Neutrophil (primary cell): ENCODE measurements around the gene REG4.

ENCODE experiments used
- H3K27ac ChIP-seq: fragments of 200-600 bp; sonication (generic); 2 replicates; pipeline ENCODE4 v1.5.1; 2016; ENCODE audit warnings: mild to moderate bottlenecking, moderate library complexity
- H3K27me3 ChIP-seq: fragments of 200-600 bp; sonication (generic); 2 replicates; pipeline ENCODE4 v1.6.0; 2016; ENCODE audit warnings: mild to moderate bottlenecking
- H3K36me3 ChIP-seq: fragments of 200-600 bp; sonication (generic); 2 replicates; pipeline ENCODE4 v1.5.1; 2017
- H3K4me1 ChIP-seq, 2 experiments: fragments of 200-600 bp in 1 of 2; sonication (generic) in 1 of 2; 1 replicate in 1 of 2; 2 replicates in 1 of 2; pipeline versions ENCODE4 v1.5.1 to v1.6.1; 2013 to 2016; ENCODE audit warnings: low read depth in 1 of 2, low read length in 1 of 2, mild to moderate bottlenecking in 1 of 2, moderate library complexity in 1 of 2; ENCODE audit not compliant: control insufficient read depth in 1 of 2, insufficient read depth in 1 of 2
- H3K4me3 ChIP-seq, 2 experiments: fragments of 200-600 bp in 1 of 2; sonication (generic) in 1 of 2; 1 replicate in 1 of 2; 2 replicates in 1 of 2; pipeline ENCODE4 v1.5.1; 2013 to 2016; ENCODE audit warnings: low read depth in 1 of 2, low read length in 1 of 2, mild to moderate bottlenecking in 1 of 2, moderate library complexity in 1 of 2
- H3K9me3 ChIP-seq: fragments of 200-600 bp; sonication (generic); 2 replicates; pipeline ENCODE4 v1.5.1; 2016
- TF ChIP-seq, protein P1 (sequence below): fragments of 200-600 bp; sonication (generic); IDR thresholded peaks from 2 replicates; pipeline ENCODE4 v1.5.1; 2016; ENCODE audit warnings: antibody characterized with exemption

The REG4 gene

DNA sequence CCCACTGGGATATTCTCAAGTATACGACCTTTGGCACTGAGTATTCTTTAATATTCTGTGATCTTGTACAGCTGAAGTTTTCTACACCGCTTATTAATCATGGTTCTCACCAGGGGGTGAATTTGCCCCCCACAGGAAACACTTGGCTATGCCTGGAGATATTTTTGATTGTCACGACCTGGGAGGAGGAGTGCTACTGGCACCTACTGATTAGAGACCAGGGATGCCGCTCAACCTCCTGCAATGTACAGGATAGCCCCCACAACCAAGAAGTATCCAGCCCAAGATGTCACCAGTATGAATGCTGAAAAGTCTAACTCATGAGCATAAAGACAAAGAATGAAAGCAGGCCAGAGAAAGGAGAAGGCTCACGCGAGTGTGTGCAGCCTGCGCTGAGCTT, 13.7 kb downstream of the REG4 start:
- H3K4me3 ChIP-seq: no peak overlapping the region
- no peaks in the 10 kb centered on the region for H3K4me1 ChIP-seq
- no peaks in the 10 kb centered on the region for H3K9me3 ChIP-seq
- H3K27me3 ChIP-seq: no peaks in the 10 kb centered on the region
- TF ChIP-seq, protein P1, sequence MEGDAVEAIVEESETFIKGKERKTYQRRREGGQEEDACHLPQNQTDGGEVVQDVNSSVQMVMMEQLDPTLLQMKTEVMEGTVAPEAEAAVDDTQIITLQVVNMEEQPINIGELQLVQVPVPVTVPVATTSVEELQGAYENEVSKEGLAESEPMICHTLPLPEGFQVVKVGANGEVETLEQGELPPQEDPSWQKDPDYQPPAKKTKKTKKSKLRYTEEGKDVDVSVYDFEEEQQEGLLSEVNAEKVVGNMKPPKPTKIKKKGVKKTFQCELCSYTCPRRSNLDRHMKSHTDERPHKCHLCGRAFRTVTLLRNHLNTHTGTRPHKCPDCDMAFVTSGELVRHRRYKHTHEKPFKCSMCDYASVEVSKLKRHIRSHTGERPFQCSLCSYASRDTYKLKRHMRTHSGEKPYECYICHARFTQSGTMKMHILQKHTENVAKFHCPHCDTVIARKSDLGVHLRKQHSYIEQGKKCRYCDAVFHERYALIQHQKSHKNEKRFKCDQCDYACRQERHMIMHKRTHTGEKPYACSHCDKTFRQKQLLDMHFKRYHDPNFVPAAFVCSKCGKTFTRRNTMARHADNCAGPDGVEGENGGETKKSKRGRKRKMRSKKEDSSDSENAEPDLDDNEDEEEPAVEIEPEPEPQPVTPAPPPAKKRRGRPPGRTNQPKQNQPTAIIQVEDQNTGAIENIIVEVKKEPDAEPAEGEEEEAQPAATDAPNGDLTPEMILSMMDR: no peak
- no peak overlapping the region for H3K27ac ChIP-seq
- no peaks in the 10 kb centered on the region for H3K36me3 ChIP-seq

DNA sequence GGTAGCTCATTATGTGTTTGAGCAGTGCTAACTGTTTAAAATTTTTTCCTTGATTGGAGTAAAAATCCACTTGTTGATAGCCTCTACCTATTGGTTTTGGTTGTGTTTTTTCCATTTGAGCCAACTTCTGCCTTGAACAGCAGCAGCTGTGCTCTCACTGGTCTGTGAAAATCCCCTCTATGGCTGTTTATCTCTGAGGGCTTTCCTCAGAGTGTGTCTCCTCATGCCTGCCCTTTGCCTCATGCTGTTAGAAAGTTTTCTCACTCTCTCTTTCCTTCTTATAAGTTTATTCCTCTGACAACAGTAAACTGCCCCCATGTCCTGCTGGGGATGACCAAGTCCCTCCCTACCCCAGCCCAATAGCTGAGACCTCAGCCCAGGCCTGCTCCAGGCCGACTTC, 14.1 kb downstream of the REG4 start:
- Histone ChIP-seq H3K36me3 (no peaks in the 10 kb centered on the region), H3K4me3 (no peak overlapping the region)
- TF ChIP-seq, protein P1: no peak

DNA sequence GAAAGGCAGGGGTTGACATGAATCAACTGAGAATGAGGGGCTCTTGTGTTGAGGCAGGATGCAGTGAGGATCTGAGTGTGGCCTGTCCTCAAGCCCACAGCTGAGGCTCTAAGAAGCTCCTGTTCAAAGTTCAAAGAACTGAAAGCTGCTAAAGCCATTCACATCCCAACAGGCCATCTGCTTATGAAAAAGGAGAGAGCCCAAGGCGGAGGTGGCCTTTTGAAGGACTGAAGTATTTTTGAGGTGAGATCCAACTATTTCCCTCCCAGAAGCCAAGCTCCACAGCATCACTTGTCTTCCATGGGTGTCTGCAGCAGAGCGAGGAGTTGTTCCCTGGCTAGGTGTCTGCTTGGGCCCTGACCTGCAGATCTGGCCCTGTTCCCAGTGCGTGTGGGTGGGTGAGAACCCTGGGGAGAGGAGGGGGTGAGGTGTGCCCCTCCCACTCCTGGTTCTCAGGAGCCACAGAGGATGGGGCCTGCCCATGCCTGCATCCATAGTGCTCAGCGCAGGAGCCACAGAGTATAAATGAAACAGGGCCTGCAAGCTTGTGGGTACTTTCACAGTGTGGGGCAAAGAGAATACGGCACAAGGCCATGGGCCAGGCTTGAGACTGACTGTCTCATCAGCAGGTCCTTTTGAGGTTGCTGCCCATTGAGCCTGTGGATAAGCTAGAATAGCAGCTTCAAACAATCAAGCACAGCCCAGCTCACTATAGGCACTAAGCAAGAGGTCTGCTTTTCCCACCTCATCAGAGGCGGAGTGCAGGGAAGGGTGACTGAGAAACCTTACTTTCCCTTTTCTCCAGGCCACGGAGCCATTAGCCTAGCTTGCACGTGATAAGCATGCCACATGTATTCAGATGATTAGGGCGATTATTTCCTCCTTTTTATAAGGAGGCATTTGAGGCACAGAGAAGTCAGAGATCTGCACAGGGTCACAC, 15.7 kb downstream of the REG4 start:
- Histone ChIP-seq H3K36me3 (no peaks in the 10 kb centered on the region), H3K9me3 (no peaks in the 10 kb centered on the region), H3K27me3 (no peaks in the 10 kb centered on the region), H3K27ac (no peak overlapping the region), H3K4me3 (no peak overlapping the region), H3K4me1 (no peaks in the 10 kb centered on the region)
- TF ChIP-seq, protein P1: no peak

More for the DNA sequence above, 14.1 kb downstream of the REG4 start:
- Histone ChIP-seq H3K4me1 (no peaks in the 10 kb centered on the region), H3K27me3 (no peaks in the 10 kb centered on the region), H3K9me3 (no peaks in the 10 kb centered on the region), H3K27ac (no peak overlapping the region)

DNA sequence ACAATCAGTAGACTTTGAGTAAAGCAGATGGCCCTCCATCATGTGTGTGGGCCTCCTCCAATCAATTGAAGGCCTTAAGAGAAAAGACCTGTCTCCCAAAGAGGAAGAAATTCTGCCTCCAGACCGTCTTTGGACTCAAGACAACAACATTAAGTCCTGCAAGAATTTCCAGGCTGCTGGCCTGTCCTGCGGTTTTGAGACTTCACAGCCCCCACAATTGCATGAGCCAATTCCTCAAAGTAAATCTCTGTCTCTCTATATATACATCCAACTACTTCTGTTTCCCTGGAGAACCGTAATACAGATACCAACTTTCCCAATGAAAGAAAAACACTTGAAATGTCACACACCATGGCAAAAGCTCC, 16.4 kb downstream of the REG4 start:
- Histone ChIP-seq H3K27ac (no peak overlapping the region), H3K27me3 (no peaks in the 10 kb centered on the region), H3K4me3 (no peak overlapping the region), H3K9me3 (no peaks in the 10 kb centered on the region), H3K36me3 (no peaks in the 10 kb centered on the region), H3K4me1 (no peaks in the 10 kb centered on the region)
- TF ChIP-seq, protein P1: no peak

DNA sequence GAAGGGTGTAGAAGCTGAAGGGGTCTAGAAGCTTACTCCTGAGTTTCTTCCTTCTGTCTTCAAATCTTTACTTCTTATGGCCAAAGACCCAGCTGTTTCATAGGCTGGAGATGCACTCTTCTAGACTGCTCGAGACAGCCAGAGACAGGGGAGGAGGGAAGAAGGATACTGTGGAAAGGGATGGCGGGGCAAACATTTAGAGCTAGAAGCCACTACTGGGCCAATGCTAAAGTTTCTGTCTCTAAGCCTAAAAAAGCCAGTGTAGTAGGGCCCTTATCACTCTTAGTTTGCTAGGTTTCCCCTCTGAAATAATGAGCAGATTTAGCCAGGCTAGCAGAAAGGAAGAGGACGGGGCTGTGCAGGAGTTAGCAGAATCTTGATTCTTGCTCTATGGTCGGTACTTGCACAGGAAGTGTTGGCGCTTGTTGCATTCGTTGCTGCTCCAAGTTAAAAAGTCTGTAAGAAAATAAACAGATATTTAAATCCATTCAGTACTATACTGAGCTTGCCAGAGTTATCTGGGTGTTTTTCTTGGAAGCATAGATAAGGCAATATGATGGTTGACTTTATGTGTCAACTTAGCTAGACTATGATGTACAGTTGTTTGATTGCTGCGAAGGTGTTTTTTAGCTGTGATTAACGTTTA, 16.9 kb downstream of the REG4 start:
- Histone ChIP-seq H3K27ac (no peak overlapping the region), H3K9me3 (no peaks in the 10 kb centered on the region), H3K4me3 (no peak overlapping the region), H3K27me3 (no peaks in the 10 kb centered on the region), H3K36me3 (no peaks in the 10 kb centered on the region), H3K4me1 (no peaks in the 10 kb centered on the region)
- TF ChIP-seq, protein P1: no peak
